ENCODE results near the gene TSSK1B.
"Not testable (repeated sequence)": the region's sequence is repeated elsewhere in the genome, so short reads cannot be mapped to it uniquely, and the experiment has no call there.

DNA sequence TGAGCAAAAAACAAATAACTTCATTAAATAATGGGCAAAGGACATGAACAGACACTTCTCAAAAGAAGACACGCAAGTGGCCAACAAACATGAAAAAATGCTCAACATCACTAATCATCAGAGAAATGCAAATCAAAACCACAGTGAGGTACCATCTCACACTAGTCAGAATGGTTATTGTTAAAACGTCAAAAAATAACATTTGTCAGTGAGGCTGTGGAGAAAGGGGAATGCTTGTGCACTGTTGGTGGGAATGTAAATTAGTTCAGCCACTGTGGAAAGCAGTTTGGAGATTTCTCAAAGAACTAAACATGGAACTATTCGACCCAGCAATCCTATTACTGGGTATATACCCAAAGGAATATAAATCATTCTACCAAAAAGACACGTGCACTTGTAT lies 36.8 kb downstream of the TSSK1B start:
- TF ChIP-seq, protein P1, sequence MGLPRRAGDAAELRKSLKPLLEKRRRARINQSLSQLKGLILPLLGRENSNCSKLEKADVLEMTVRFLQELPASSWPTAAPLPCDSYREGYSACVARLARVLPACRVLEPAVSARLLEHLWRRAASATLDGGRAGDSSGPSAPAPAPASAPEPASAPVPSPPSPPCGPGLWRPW (IDR thresholded peaks at IDR 0.05), result not testable (repeated sequence)
- TF ChIP-seq CTCF (IDR thresholded peaks at IDR 0.05); POLR2A (IDR thresholded peaks at IDR 0.05; ENCODE audit: low read length); RFX5 (IDR thresholded peaks at IDR 0.05); ZFP36 (IDR thresholded peaks at IDR 0.05; ENCODE audit: borderline replicate concordance, partially characterized antibody); ESRRA (IDR thresholded peaks at IDR 0.05; ENCODE audit: borderline replicate concordance, low read length): not testable (repeated sequence)
